Activated CD4-positive, alpha-beta T cell treated with anti-CD3 and anti-CD28 coated beads, Interleukin-2, amount 10 ng/mL, durations not matched to agents 7 days and 5 days (primary cell): Measurements from ENCODE around the gene E2F4. TPM values are rescaled to one million over a fixed set of nuclear protein-coding genes. Genes with fewer than 3 reads are reported as not detected.

Experiments used
- CTCF ChIA-PET: fragments of 350-600 bp; sonication (Branson Sonifier 250); formaldehyde crosslinking; loops from one replicate; lab custom pipeline; 2021; ENCODE audit warnings: antibody characterized with exemption; lab: Charles Lee
- POLR2A ChIA-PET: fragments of 350-600 bp; sonication (Branson Sonifier 250); formaldehyde crosslinking; loops from one replicate; lab custom pipeline; 2021; ENCODE audit warnings: antibody characterized with exemption; lab: Charles Lee
- DNase-seq: peaks from one replicate; pipeline ENCODE4 v3.0.0-alpha.2; 2020
- H3K27ac Mint-ChIP-seq: one replicate; pipeline ENCODE4 v1.8.0; 2021; ENCODE audit warnings: mild to moderate bottlenecking, moderate library complexity, mixed read lengths
- H3K27me3 Mint-ChIP-seq: one replicate; pipeline ENCODE4 v1.8.0; 2021; ENCODE audit warnings: mixed read lengths
- H3K36me3 Mint-ChIP-seq: one replicate; pipeline ENCODE4 v1.8.0; 2021; ENCODE audit warnings: low read depth, mixed read lengths
- H3K4me1 Mint-ChIP-seq: one replicate; pipeline ENCODE4 v1.8.0; 2021; ENCODE audit warnings: mixed read lengths
- H3K4me3 Mint-ChIP-seq: one replicate; pipeline ENCODE4 v1.8.0; 2021; ENCODE audit warnings: mild to moderate bottlenecking, moderate library complexity, mixed read lengths
- H3K9me3 Mint-ChIP-seq: one replicate; pipeline ENCODE4 v1.8.0; 2021; ENCODE audit warnings: mixed read lengths
- total RNA-seq, 2 experiments: library from RNA; stranded (reverse); gene quantifications; one replicate each; pipeline ENCODE4 v1.2.3, GENCODE V29; 2021

E2F4 gene
- total RNA-seq, 2 experiments from 2014 or later = 114 to 120 TPM

DNA sequence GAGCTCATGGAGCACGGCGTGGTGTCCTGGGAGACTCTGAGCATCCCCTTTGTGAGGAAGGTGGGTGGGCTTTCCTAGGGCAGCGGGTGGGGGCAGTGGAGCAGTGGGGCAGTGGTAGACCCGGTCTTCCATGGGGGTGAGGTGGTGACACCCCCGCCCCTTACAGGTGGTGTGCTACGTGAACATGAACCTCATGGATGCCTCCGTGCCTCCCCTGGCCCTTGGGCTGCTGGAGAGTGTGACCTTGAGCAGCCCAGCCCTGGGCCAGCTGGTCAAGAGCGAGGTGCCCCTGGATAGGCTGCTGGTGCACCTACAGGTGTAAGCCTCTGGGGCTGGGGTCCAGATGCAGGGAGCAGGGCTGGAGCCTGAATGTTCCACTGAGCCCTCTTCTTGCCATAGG lies 8.5 kb downstream of the E2F4 start:
- ChIA-PET CTCF (interaction anchor here (0.6 to 0.7 kb wide), 2 partner anchors 10 to 514 kb away, joined by 3 read pairs; no protein-coding TSS in a partner anchor), POLR2A (no interaction called here)
- Mint-ChIP-seq H3K9me3 (no peaks in the 10 kb centered on the region), H3K27ac (no peak overlapping the region), H3K27me3 (no peaks in the 10 kb centered on the region), H3K36me3 (peaks cover 33% of the 10 kb centered on the region), H3K4me3 (no peak overlapping the region), H3K4me1 (peaks cover 16% of the 10 kb centered on the region)
- DNase-seq = no peak

DNA sequence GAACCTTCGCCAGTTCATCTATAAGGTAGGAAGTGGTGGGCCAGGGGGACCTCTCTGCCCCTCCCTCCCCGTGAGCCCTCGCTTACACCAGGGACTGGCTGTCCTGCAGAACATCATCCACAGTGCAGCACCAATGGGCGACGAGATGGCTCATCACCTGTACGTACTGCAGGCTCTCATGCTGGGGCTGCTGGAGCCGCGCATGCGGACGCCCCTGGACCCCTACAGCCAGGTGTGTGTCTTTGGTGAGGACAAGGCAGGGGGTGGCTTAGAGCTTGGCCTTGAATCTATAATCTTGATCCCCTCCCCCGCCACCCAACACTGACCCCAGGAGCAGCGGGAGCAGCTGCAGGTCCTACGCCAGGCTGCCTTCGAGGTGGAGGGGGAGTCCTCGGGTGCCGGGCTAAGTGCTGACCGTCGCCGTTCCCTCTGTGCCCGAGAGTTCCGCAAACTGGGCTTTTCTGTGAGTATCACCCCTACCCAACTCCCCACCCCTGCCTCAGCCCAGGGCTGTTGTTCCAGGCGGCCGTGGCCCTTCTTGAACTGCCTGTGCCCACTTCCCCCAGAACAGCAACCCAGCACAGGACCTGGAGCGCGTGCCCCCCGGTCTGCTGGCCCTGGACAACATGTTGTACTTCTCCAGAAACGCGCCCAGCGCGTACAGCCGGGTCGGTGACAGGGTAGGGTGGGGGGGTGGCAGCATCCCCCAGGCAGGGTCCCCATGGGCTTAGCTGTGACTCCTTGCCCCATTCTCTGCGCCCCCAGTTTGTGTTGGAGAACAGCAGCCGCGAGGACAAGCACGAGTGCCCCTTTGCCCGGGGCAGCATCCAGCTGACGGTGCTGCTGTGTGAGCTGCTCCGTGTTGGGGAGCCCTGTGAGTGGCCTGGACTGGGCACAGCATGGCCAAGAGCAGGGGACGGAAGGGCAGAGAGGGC lies 9.7 kb downstream of the E2F4 start:
- no peak overlapping the region for H3K4me3 Mint-ChIP-seq
- POLR2A ChIA-PET = no interaction called here

DNA sequence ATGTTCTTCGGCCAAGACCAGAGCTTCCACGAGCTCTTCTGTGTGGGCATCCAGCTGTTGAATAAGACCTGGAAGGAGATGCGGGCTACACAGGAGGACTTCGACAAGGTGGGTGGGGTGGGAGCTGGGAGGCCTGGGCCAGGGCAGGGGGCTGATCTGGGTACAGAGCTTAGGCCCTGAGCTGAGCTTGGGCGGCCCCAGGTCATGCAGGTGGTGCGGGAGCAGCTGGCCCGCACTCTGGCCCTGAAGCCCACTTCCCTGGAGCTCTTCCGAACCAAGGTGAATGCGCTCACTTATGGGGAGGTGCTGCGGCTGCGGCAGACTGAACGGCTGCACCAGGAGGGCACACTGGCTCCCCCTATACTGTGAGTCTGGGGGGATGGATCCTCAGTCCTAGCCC lies 10.5 kb downstream of the E2F4 start:
- POLR2A ChIA-PET = no interaction called here
- H3K27ac Mint-ChIP-seq = no peak overlapping the region
- H3K4me1 Mint-ChIP-seq = no peaks in the 10 kb centered on the region
- no peak overlapping the region for H3K4me3 Mint-ChIP-seq
- no peaks in the 10 kb centered on the region for H3K27me3 Mint-ChIP-seq
- no peak for DNase-seq
- H3K36me3 Mint-ChIP-seq = peaks cover 18% of the 10 kb centered on the region
- CTCF ChIA-PET = interaction anchor here (0.5 to 1.7 kb wide), 4 partner anchors 9 to 182 kb away, joined by 3 to 6 read pairs (median 4); partner anchors contain the start of gene TMEM208
- H3K9me3 Mint-ChIP-seq = no peaks in the 10 kb centered on the region

More for the DNA sequence above, 9.7 kb downstream of the E2F4 start:
- no peaks in the 10 kb centered on the region for H3K27me3 Mint-ChIP-seq
- H3K36me3 Mint-ChIP-seq = peaks cover 22% of the 10 kb centered on the region
- H3K4me1 Mint-ChIP-seq = peaks cover 4% of the 10 kb centered on the region
- no peak overlapping the region for H3K27ac Mint-ChIP-seq
- DNase-seq = no peak
- H3K9me3 Mint-ChIP-seq = no peaks in the 10 kb centered on the region
- CTCF ChIA-PET = interaction anchor here (0.7 to 1.7 kb wide), 4 partner anchors 8 to 26 kb away, joined by 3 to 6 read pairs (median 4); partner anchors contain the start of gene TMEM208

- no peak for DNase-seq
- H3K27me3 Mint-ChIP-seq = no peaks in the 10 kb centered on the region
- no peaks in the 10 kb centered on the region for H3K9me3 Mint-ChIP-seq
- POLR2A ChIA-PET = no interaction called here
- no peaks in the 10 kb centered on the region for H3K4me1 Mint-ChIP-seq
- no peak overlapping the region for H3K27ac Mint-ChIP-seq
- H3K36me3 Mint-ChIP-seq = peaks cover 13% of the 10 kb centered on the region
- H3K4me3 Mint-ChIP-seq = no peak overlapping the region
- CTCF ChIA-PET = interaction anchor here (0.5 to 1.7 kb wide), 4 partner anchors 8 to 183 kb away, joined by 3 to 6 read pairs (median 4); partner anchors contain the start of gene TMEM208
These were observed 11.1 kb downstream of the E2F4 start for GRCh38 chr16:67202956-67203493.

- Mint-ChIP-seq H3K9me3 (no peaks in the 10 kb centered on the region), H3K27ac (no peak overlapping the region), H3K27me3 (no peaks in the 10 kb centered on the region), H3K4me1 (no peaks in the 10 kb centered on the region), H3K4me3 (no peak overlapping the region), H3K36me3 (peaks cover 7% of the 10 kb centered on the region)
- CTCF ChIA-PET = interaction anchor here (0.6 to 2.1 kb wide), 6 partner anchors 9 to 215 kb away, joined by 3 to 6 read pairs (median 3); no protein-coding TSS in a partner anchor
- POLR2A ChIA-PET = no interaction called here
- DNase-seq = no peak
These were observed 12.1 kb downstream of the E2F4 start for GRCh38 chr16:67204076-67204475.

- POLR2A ChIA-PET = no interaction called here
- no peak overlapping the region for H3K4me3 Mint-ChIP-seq
These were observed 14.3 kb downstream of the E2F4 start for GRCh38 chr16:67206129-67206837.

DNA sequence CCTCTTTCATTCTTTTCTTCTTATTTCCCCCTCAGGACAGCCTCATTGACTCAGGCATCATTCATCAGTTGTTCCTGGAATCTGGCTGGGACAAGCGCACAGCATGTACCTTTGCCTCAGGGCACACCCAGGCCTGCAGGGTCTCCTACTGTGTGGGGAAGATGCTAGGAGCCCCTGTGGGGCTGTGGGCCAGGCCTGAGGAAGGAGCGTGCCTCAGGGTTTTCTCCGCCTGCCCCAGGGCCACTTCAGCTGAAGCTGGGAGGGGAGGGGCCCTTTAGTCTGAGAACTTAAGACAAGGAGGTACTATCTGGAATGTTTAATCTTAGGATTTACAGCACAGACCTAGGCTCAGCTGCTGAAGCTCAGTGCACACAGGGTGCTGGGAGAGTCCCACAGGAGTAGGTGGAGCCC lies 14.9 kb downstream of the E2F4 start:
- H3K4me3 Mint-ChIP-seq = no peak overlapping the region
- no peaks in the 10 kb centered on the region for H3K36me3 Mint-ChIP-seq
- POLR2A ChIA-PET = no interaction called here
- H3K9me3 Mint-ChIP-seq = no peaks in the 10 kb centered on the region
- CTCF ChIA-PET = no interaction called here
- H3K27ac Mint-ChIP-seq = peak overlapping the region; percentile 41
- H3K4me1 Mint-ChIP-seq = no peaks in the 10 kb centered on the region
- DNase-seq = no peak
- no peaks in the 10 kb centered on the region for H3K27me3 Mint-ChIP-seq

More at GRCh38 chr16:67206129-67206837, 14.3 kb downstream of the E2F4 start:
- H3K27ac Mint-ChIP-seq = no peak overlapping the region
- H3K27me3 Mint-ChIP-seq = no peaks in the 10 kb centered on the region
- no peaks in the 10 kb centered on the region for H3K9me3 Mint-ChIP-seq
- no peaks in the 10 kb centered on the region for H3K4me1 Mint-ChIP-seq
- no peaks in the 10 kb centered on the region for H3K36me3 Mint-ChIP-seq
- DNase-seq = no peak
- CTCF ChIA-PET = interaction anchor here (0.6 to 1.6 kb wide), 2 partner anchors 13 to 180 kb away, joined by 3 read pairs; no protein-coding TSS in a partner anchor

- H3K27me3 Mint-ChIP-seq = no peaks in the 10 kb centered on the region
- no peaks in the 10 kb centered on the region for H3K9me3 Mint-ChIP-seq
- POLR2A ChIA-PET = interaction anchor here (0.7 kb wide), 1 partner anchor 9 kb away, joined by 4 read pairs; no protein-coding TSS in a partner anchor
- no peaks in the 10 kb centered on the region for H3K4me1 Mint-ChIP-seq
- DNase-seq = no peak
- no peak overlapping the region for H3K27ac Mint-ChIP-seq
- no peak overlapping the region for H3K4me3 Mint-ChIP-seq
- CTCF ChIA-PET = interaction anchor here (1.4 to 2.4 kb wide), 2 partner anchors 9 to 52 kb away, joined by 5 to 11 read pairs; partner anchors contain the start of gene ELMO3
- H3K36me3 Mint-ChIP-seq = no peaks in the 10 kb centered on the region
These were observed 15.5 kb downstream of the E2F4 start for GRCh38 chr16:67207249-67208091.

DNA sequence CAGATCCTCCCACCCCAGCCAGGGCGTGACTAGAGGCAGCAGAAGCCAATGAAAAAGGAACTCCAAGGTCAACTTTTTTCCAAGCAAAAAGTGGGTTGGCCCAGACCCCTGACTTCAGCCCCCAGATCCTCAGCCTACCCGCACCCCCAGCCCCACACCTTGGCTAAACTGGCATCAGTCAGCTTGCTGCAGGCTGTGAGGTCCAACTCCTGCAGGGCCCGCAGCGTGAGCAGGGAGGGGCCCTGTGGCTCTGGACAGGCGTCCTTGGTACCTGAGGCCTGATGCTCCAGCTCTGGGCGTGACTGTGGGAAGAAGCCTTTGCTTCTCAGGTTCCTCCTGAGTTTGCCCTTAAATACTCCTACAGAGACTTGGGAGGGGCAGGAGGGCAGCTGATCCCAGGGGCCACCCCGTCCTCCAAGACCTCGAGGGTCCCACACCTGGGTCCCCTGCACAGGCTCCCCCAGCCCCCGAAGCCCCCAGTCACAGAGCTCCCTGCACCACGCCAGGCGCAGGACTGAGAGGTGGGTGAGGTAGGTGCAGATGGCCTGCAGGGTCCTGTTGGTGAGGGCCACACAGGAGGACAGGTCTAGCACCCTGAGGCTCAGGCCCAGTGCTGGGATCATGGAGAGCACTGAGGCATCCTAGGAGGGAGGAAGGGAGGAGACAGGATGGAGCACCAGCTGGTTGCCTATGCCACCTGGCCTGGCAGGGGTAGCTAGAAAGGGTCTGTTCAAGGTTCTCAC lies 16.4 kb downstream of the E2F4 start:
- ChIA-PET POLR2A (interaction anchor here (0.7 kb wide), 1 partner anchor 10 kb away, joined by 4 read pairs; no protein-coding TSS in a partner anchor), CTCF (interaction anchor here (0.6 to 2.4 kb wide), 6 partner anchors 9 to 212 kb away, joined by 3 to 11 read pairs (median 6); partner anchors contain the start of genes ELMO3 and TMEM208)
- H3K4me1 Mint-ChIP-seq = no peaks in the 10 kb centered on the region
- no peaks in the 10 kb centered on the region for H3K9me3 Mint-ChIP-seq
- DNase-seq = no peak
- no peaks in the 10 kb centered on the region for H3K27me3 Mint-ChIP-seq
- H3K36me3 Mint-ChIP-seq = no peaks in the 10 kb centered on the region
- no peak overlapping the region for H3K27ac Mint-ChIP-seq
- no peak overlapping the region for H3K4me3 Mint-ChIP-seq

- POLR2A ChIA-PET = no interaction called here
- H3K36me3 Mint-ChIP-seq = no peaks in the 10 kb centered on the region
- no peak overlapping the region for H3K4me3 Mint-ChIP-seq
- no peaks in the 10 kb centered on the region for H3K27me3 Mint-ChIP-seq
- H3K27ac Mint-ChIP-seq = no peak overlapping the region
- no peak for DNase-seq
- H3K9me3 Mint-ChIP-seq = no peaks in the 10 kb centered on the region
- H3K4me1 Mint-ChIP-seq = no peaks in the 10 kb centered on the region
- CTCF ChIA-PET = interaction anchor here (0.6 to 2.4 kb wide), 6 partner anchors 8 to 188 kb away, joined by 3 to 7 read pairs (median 4); partner anchors contain the start of gene TMEM208
These were observed 17.6 kb downstream of the E2F4 start for GRCh38 chr16:67209565-67209964.
